Upper lobe of left lung (tissue), 6 donors: ENCODE results near the gene GPSM1. TPM values are rescaled to one million over a fixed set of nuclear protein-coding genes. Genes with fewer than 3 reads are reported as not detected.

Experiments
- ATAC-seq, 2 donors: fragments of 200-7000 bp; cut with Tn5 transposase; one replicate each; pipeline ENCODE4 v1.9.1; 2022; ENCODE audit warnings: mild to moderate bottlenecking in 2 of 2, moderate library complexity in 2 of 2; ENCODE audit not compliant: low FRiP score in 2 of 2
- DNase-seq, 2 donors: peaks; one replicate each; pipeline ENCODE4 v3.0.0-alpha.2; 2019 to 2020
- H3K27ac ChIP-seq, 4 donors: fragments of 200-600 bp; sonication (generic); one replicate each; pipeline ENCODE4 v1.5.1; 2016 to 2019
- H3K27me3 ChIP-seq, 4 donors: fragments of 200-600 bp; sonication (generic); one replicate each; pipeline ENCODE4 v1.5.1; 2017 to 2019
- H3K36me3 ChIP-seq, 4 donors: fragments of 200-600 bp; sonication (generic); one replicate each; pipeline ENCODE4 v1.5.1; 2016 to 2019
- H3K4me1 ChIP-seq, 4 donors: fragments of 200-600 bp; sonication (generic); one replicate each; pipeline ENCODE4 v1.5.1; 2018 to 2019
- H3K4me3 ChIP-seq, 4 donors: fragments of 200-600 bp; sonication (generic); one replicate each; pipeline ENCODE4 v1.5.1; 2017 to 2019; ENCODE audit warnings: mild to moderate bottlenecking in 2 of 4, moderate library complexity in 1 of 4
- H3K9me3 ChIP-seq, 4 donors: fragments of 200-600 bp; sonication (generic); one replicate each; pipeline ENCODE4 v1.5.1; 2018 to 2019
- CTCF ChIP-seq, 6 experiments: fragments of 450-650 bp in 4 of 6; fragments of 200-600 bp in 2 of 6; sonication (generic) in 2 of 6; IDR thresholded peaks; one replicate each; pipeline ENCODE4 v1.5.1; 2016 to 2019; ENCODE audit warnings: antibody characterized with exemption in 6 of 6
- EP300 ChIP-seq, 4 donors: sonication (generic); formaldehyde crosslinking; IDR thresholded peaks; one replicate each; pipeline ENCODE4 v1.5.1; 2017; ENCODE audit warnings: antibody characterized with exemption in 4 of 4, control low read depth in 2 of 4
- POLR2A ChIP-seq, 4 donors: fragments of 450-650 bp; IDR thresholded peaks; one replicate each; pipeline ENCODE4 v1.5.1; 2016 to 2017; ENCODE audit warnings: antibody characterized with exemption in 4 of 4, mild to moderate bottlenecking in 2 of 4
- POLR2AphosphoS5 ChIP-seq, 2 donors: sonication (generic); formaldehyde crosslinking; IDR thresholded peaks; one replicate each; pipeline ENCODE4 v1.5.1; 2017; ENCODE audit warnings: antibody characterized with exemption in 2 of 2
- WGBS, 2 donors: methylation state at CpG; one replicate each; pipeline ENCODE4 v1.1.5; 2017 to 2018; 5-methylcytosine and 5-hydroxymethylcytosine counted together
- total RNA-seq, 6 donors: library from RNA; depleted of rRNA in 4 of 6; stranded (reverse); fragments of >200 nt in 4 of 6; gene quantifications; one replicate each; pipeline versions ENCODE4 v1.1.0 to v1.2.1, GENCODE V29; 2016 to 2021
- donor health status: DM: no; HTN: no; CAD: no; lungs with moderate emphysema.
- donor health status: DM: no; HTN: yes; CAD: no; lungs with severe emphysema.

GPSM1 gene
- total RNA-seq, 6 donors from 2014 or later, result 10.0 to 78.6 (median 24.2) TPM

- DNase-seq (peak in 1 of 2 donors; percentile 69), ATAC-seq (no peak)
- H3K4me1 ChIP-seq, result peaks cover 0 to 5% (median 0%) of the 10 kb centered on the region in 4 donors
- H3K27me3 ChIP-seq, result no peaks in the 10 kb centered on the region
- no peak overlapping the region for H3K27ac ChIP-seq
- WGBS, 2 donors, result 91 to 95% methylated on average over 5 to 6 of the region's 16 CpGs
- no peak overlapping the region for H3K4me3 ChIP-seq
- H3K36me3 ChIP-seq, result no peaks in the 10 kb centered on the region
- TF ChIP-seq EP300 (IDR thresholded peaks at IDR 0.05) (no peak), POLR2AphosphoS5 (IDR thresholded peaks at IDR 0.05) (no peak), POLR2A (IDR thresholded peaks at IDR 0.05) (no peak), CTCF (IDR thresholded peaks at IDR 0.05) (no peak)
- no peaks in the 10 kb centered on the region for H3K9me3 ChIP-seq
Observed at GRCh38 chr9:136296434-136297015, 30.8 kb upstream of the GPSM1 start.

- no peak for ATAC-seq
- WGBS, 2 donors, result 69 to 72% methylated on average over 19 to 25 of the region's 25 CpGs
- DNase-seq, result peak; percentile 36 to 70
Observed at GRCh38 chr9:136297016-136297691, 30.2 kb upstream of the GPSM1 start.

GRCh38 chr9:136297766-136298735 lies 29.3 kb upstream of the GPSM1 start:
- ATAC-seq (no peak), DNase-seq (peak in 1 of 2 donors; percentile 50)
- no peak overlapping the region for H3K4me3 ChIP-seq
- no peaks in the 10 kb centered on the region for H3K27me3 ChIP-seq
- 73 to 76% methylated on average over 17 to 25 of the region's 26 CpGs for WGBS, 2 donors
- no peaks in the 10 kb centered on the region for H3K36me3 ChIP-seq
- TF ChIP-seq POLR2AphosphoS5 (IDR thresholded peaks at IDR 0.05) (no peak), POLR2A (IDR thresholded peaks at IDR 0.05) (no peak), CTCF (IDR thresholded peaks at IDR 0.05) (no peak), EP300 (IDR thresholded peaks at IDR 0.05) (no peak)
- H3K4me1 ChIP-seq, result peaks cover 0 to 5% (median 0%) of the 10 kb centered on the region in 4 donors
- no peaks in the 10 kb centered on the region for H3K9me3 ChIP-seq
- no peak overlapping the region for H3K27ac ChIP-seq

More at GRCh38 chr9:136297016-136297691, 30.2 kb upstream of the GPSM1 start:
- Histone ChIP-seq H3K4me1 (peaks cover 0 to 5% (median 0%) of the 10 kb centered on the region in 4 donors), H3K4me3 (no peak overlapping the region), H3K36me3 (no peaks in the 10 kb centered on the region), H3K27me3 (no peaks in the 10 kb centered on the region), H3K9me3 (no peaks in the 10 kb centered on the region), H3K27ac (no peak overlapping the region)
- TF ChIP-seq EP300 (IDR thresholded peaks at IDR 0.05) (no peak), CTCF (IDR thresholded peaks at IDR 0.05) (no peak), POLR2AphosphoS5 (IDR thresholded peaks at IDR 0.05) (no peak), POLR2A (IDR thresholded peaks at IDR 0.05) (no peak)

GRCh38 chr9:136299116-136299515 lies 28.2 kb upstream of the GPSM1 start:
- TF ChIP-seq CTCF (IDR thresholded peaks at IDR 0.05), result no peak
- TF ChIP-seq EP300 (IDR thresholded peaks at IDR 0.05), result no peak
- TF ChIP-seq POLR2AphosphoS5 (IDR thresholded peaks at IDR 0.05), result no peak
- TF ChIP-seq POLR2A (IDR thresholded peaks at IDR 0.05), result no peak
- peak in 1 of 2 donors; percentile 63 for DNase-seq
- peaks cover 0 to 5% (median 0%) of the 10 kb centered on the region in 4 donors for H3K4me1 ChIP-seq
- H3K27ac ChIP-seq, result no peak overlapping the region
- 80 to 91% methylated on average over 11 to 17 of the region's 18 CpGs for WGBS, 2 donors
- no peaks in the 10 kb centered on the region for H3K9me3 ChIP-seq
- no peaks in the 10 kb centered on the region for H3K36me3 ChIP-seq
- H3K4me3 ChIP-seq, result no peak overlapping the region
- ATAC-seq, result no peak
- no peaks in the 10 kb centered on the region for H3K27me3 ChIP-seq
